ENCODE results near the gene SBSN.
A peak's percentile ranks its signal among the peaks of the same experiment; 100 is the strongest.

Gene SBSN

GRCh38 chr19:35553385-35554000, 25.4 kb upstream of the SBSN start:
- H3K36me3 ChIP-seq = peaks cover 0 to 6% (median 0%) of the 10 kb centered on the region in 3 donors
- intact Hi-C loops (cut with DNase I; ENCODE audit: low total_unique reads) = no loop called here
- no peak overlapping the region for H3K27ac ChIP-seq
- TF ChIP-seq CTCF (IDR thresholded peaks at IDR 0.05) = no peak
- H3K9me3 ChIP-seq = no peaks in the 10 kb centered on the region
- no peak for DNase-seq
- H3K4me1 ChIP-seq = peaks cover 0 to 11% (median 9%) of the 10 kb centered on the region in 4 donors
- H3K27me3 ChIP-seq = peaks cover 0 to 17% of the 10 kb centered on the region in 2 donors
- no peak overlapping the region for H3K4me3 ChIP-seq

- peaks cover 0 to 6% (median 3%) of the 10 kb centered on the region in 3 donors for H3K36me3 ChIP-seq
- no peak for TF ChIP-seq CTCF (IDR thresholded peaks at IDR 0.05)
- no peaks in the 10 kb centered on the region for H3K9me3 ChIP-seq
- no peak for DNase-seq
- H3K27me3 ChIP-seq = peaks cover 0 to 10% of the 10 kb centered on the region in 2 donors
- H3K27ac ChIP-seq = no peak overlapping the region
- no peak overlapping the region for H3K4me3 ChIP-seq
- intact Hi-C loops (cut with DNase I; ENCODE audit: low total_unique reads) = no loop called here
- peaks cover 0 to 7% (median 2%) of the 10 kb centered on the region in 4 donors for H3K4me1 ChIP-seq
Measured at GRCh38 chr19:35552534-35553384, 24.6 kb upstream of the SBSN start.

GRCh38 chr19:35551091-35551810, 23.1 kb upstream of the SBSN start:
- TF ChIP-seq CTCF (IDR thresholded peaks at IDR 0.05) = no peak
- peaks cover 0 to 8% (median 6%) of the 10 kb centered on the region in 3 donors for H3K36me3 ChIP-seq
- peaks cover 0 to 4% of the 10 kb centered on the region in 2 donors for H3K27me3 ChIP-seq
- H3K4me1 ChIP-seq = peaks cover 3 to 17% (median 8%) of the 10 kb centered on the region in 4 donors
- no peak for DNase-seq
- no peak overlapping the region for H3K27ac ChIP-seq
- H3K9me3 ChIP-seq = no peaks in the 10 kb centered on the region
- intact Hi-C loops (cut with DNase I; ENCODE audit: low total_unique reads) = no loop called here
- no peak overlapping the region for H3K4me3 ChIP-seq

GRCh38 chr19:35549879-35550523, 21.9 kb upstream of the SBSN start:
- Histone ChIP-seq H3K9me3 (no peaks in the 10 kb centered on the region), H3K27ac (no peak overlapping the region), H3K4me3 (no peak overlapping the region), H3K27me3 (no peaks in the 10 kb centered on the region), H3K4me1 (peaks cover 7 to 23% (median 12%) of the 10 kb centered on the region in 4 donors), H3K36me3 (peaks cover 0 to 8% (median 6%) of the 10 kb centered on the region in 3 donors)
- intact Hi-C loops (cut with DNase I; ENCODE audit: low total_unique reads) = loop anchor here (5.0 kb wide), 3 partner anchors 62 to 167 kb away; partner anchors contain the start of genes HAUS5, KMT2B and RBM42
- no peak for DNase-seq
- no peak for TF ChIP-seq CTCF (IDR thresholded peaks at IDR 0.05)

- Histone ChIP-seq H3K27me3 (no peaks in the 10 kb centered on the region), H3K4me1 (peaks cover 7 to 30% (median 17%) of the 10 kb centered on the region in 4 donors), H3K9me3 (no peaks in the 10 kb centered on the region), H3K36me3 (peaks cover 0 to 8% (median 6%) of the 10 kb centered on the region in 3 donors), H3K4me3 (no peak overlapping the region), H3K27ac (no peak overlapping the region)
- DNase-seq = no peak
- intact Hi-C loops (cut with DNase I; ENCODE audit: low total_unique reads) = loop anchor here (5.0 kb wide), 3 partner anchors 63 to 168 kb away; partner anchors contain the start of genes HAUS5, KMT2B and RBM42
- peak; percentile 58 to 69 for TF ChIP-seq CTCF (IDR thresholded peaks at IDR 0.05)
Measured at GRCh38 chr19:35549174-35549788, 21.2 kb upstream of the SBSN start.

Data from tibial artery (tissue), 4 donors.